B cell (primary cell): Measurements from ENCODE around the gene PPP2R3A. TPM values are rescaled to one million over a fixed set of nuclear protein-coding genes. Genes with fewer than 3 reads are reported as not detected.
"Not testable (repeated sequence)": the region's sequence is repeated elsewhere in the genome, so short reads cannot be mapped to it uniquely, and the experiment has no call there.

Source experiments
- ATAC-seq: fragments of 200-7000 bp; cut with Tn5 transposase; one replicate; pipeline ENCODE4 v1.10.0; 2021; ENCODE audit warnings: low read depth, mild to moderate bottlenecking, moderate number of reproducible peaks, moderate library complexity
- CTCF ChIA-PET: fragments of 350-600 bp; sonication (Branson Sonifier 250); formaldehyde crosslinking; loops from one replicate; lab custom pipeline; 2021; ENCODE audit warnings: antibody characterized with exemption, inconsistent platforms; lab: Charles Lee
- POLR2A ChIA-PET: fragments of 350-600 bp; sonication (Branson Sonifier 250); formaldehyde crosslinking; loops from one replicate; lab custom pipeline; 2021; ENCODE audit warnings: antibody characterized with exemption; lab: Charles Lee
- DNase-seq: peaks from one replicate; pipeline ENCODE4 v3.0.0; 2013
- H2AFZ ChIP-seq: 2 replicates; pipeline ENCODE4 v1.6.1; 2012; ENCODE audit warnings: mild to moderate bottlenecking, low read depth, low read length; ENCODE audit not compliant: insufficient read depth, poor library complexity, severe bottlenecking
- H3K27ac ChIP-seq, 2 donors: 1 replicate in 1 of 2; 2 replicates in 1 of 2; pipeline ENCODE4 v1.5.1; 2012 to 2013; ENCODE audit warnings: low read length in 2 of 2, mild to moderate bottlenecking in 2 of 2, moderate library complexity in 1 of 2
- H3K27me3 ChIP-seq, 4 experiments: fragments of 200-600 bp in 1 of 4; sonication (generic) in 1 of 4; replicated peaks in 1 of 4; 1 replicate in 2 of 4; 2 replicates in 2 of 4; pipeline versions ENCODE4 v1.6.1 to v1.7.0; 2013 to 2016; ENCODE audit warnings: low read length in 3 of 4, mild to moderate bottlenecking in 2 of 4, mixed read lengths in 1 of 4, moderate library complexity in 1 of 4; ENCODE audit not compliant: insufficient read depth in 4 of 4, control insufficient read depth in 3 of 4; ENCODE audit errors: control extremely low read depth in 1 of 4
- H3K36me3 ChIP-seq, 2 experiments: replicated peaks in 1 of 2; 1 replicate in 1 of 2; 2 replicates in 1 of 2; pipeline versions ENCODE4 v1.6.1 to v1.7.1; 2013; ENCODE audit warnings: low read length in 1 of 2; ENCODE audit not compliant: insufficient read depth in 2 of 2, control insufficient read depth in 1 of 2; ENCODE audit errors: control extremely low read depth in 1 of 2, extremely low read depth in 1 of 2
- H3K4me1 ChIP-seq, 2 donors: fragments of 200-600 bp in 1 of 2; sonication (generic) in 1 of 2; 1 replicate in 1 of 2; 2 replicates in 1 of 2; pipeline versions ENCODE4 v1.5.1 to v1.6.1; 2013 to 2017; ENCODE audit warnings: low read length in 2 of 2; ENCODE audit not compliant: control insufficient read depth in 2 of 2, insufficient read depth in 2 of 2
- H3K4me2 ChIP-seq: replicated peaks from 2 replicates; pipeline ENCODE3; 2012; ENCODE audit warnings: mild to moderate bottlenecking, low read depth, low read length; ENCODE audit not compliant: poor library complexity, severe bottlenecking
- H3K4me3 ChIP-seq, 5 experiments: fragments of 200-600 bp in 1 of 5; sonication (generic) in 1 of 5; 1 replicate in 3 of 5; 2 replicates in 2 of 5; pipeline versions ENCODE4 v1.5.1 to v1.7.0; 2011 to 2016; ENCODE audit warnings: low read length in 4 of 5, mild to moderate bottlenecking in 4 of 5, low read depth in 2 of 5, control low read depth in 1 of 5, moderate library complexity in 1 of 5; ENCODE audit not compliant: insufficient read depth in 1 of 5; ENCODE audit errors: control extremely low read depth in 1 of 5, extremely low read depth in 1 of 5
- H3K79me2 ChIP-seq: fragments of 200-600 bp; sonication (generic); one replicate; pipeline ENCODE4 v1.6.0; 2016; ENCODE audit warnings: low read length; ENCODE audit not compliant: control insufficient read depth, insufficient read depth
- H3K9ac ChIP-seq: fragments of 200-600 bp; sonication (generic); 2 replicates; pipeline ENCODE4 v1.6.1; 2017; ENCODE audit warnings: mild to moderate bottlenecking, low read length, moderate library complexity
- H3K9me3 ChIP-seq, 3 donors: one replicate each; pipeline versions ENCODE4 v1.6.1 to v1.7.1; 2013; ENCODE audit warnings: low read length in 2 of 3; ENCODE audit not compliant: control insufficient read depth in 2 of 3, insufficient read depth in 1 of 3; ENCODE audit errors: control extremely low read depth in 1 of 3
- H4K20me1 ChIP-seq: 2 replicates; pipeline ENCODE4 v1.6.0; 2012; ENCODE audit warnings: mild to moderate bottlenecking, low read length; ENCODE audit not compliant: insufficient read depth, control insufficient read depth, poor library complexity, severe bottlenecking
- H3K27ac Mint-ChIP-seq: one replicate; pipeline ENCODE4 v1.8.0; 2021; ENCODE audit warnings: mixed read lengths
- H3K27me3 Mint-ChIP-seq: one replicate; pipeline ENCODE4 v1.8.0; 2021; ENCODE audit warnings: mixed read lengths
- H3K4me1 Mint-ChIP-seq: one replicate; pipeline ENCODE4 v1.8.0; 2021; ENCODE audit warnings: mixed read lengths
- H3K4me3 Mint-ChIP-seq: one replicate; pipeline ENCODE4 v1.8.0; 2021; ENCODE audit warnings: mixed read lengths
- H3K9me3 Mint-ChIP-seq: one replicate; pipeline ENCODE4 v1.8.0; 2022; ENCODE audit warnings: mixed read lengths; ENCODE audit not compliant: insufficient read depth
- CTCF ChIP-seq: fragments of 200-600 bp; IDR thresholded peaks from one replicate; pipeline ENCODE4 v1.8.0; 2022; ENCODE audit warnings: antibody characterized with exemption, mild to moderate bottlenecking
- EZH2 ChIP-seq: IDR thresholded peaks from 2 replicates; pipeline ENCODE4 v1.6.1; 2012; ENCODE audit warnings: borderline replicate concordance, low read depth, mild to moderate bottlenecking, moderate library complexity, low read length; ENCODE audit not compliant: insufficient read depth, poor library complexity, severe bottlenecking
- WGBS: methylation state at CpG from one replicate; pipeline ENCODE4 v1.1.5; 2013; ENCODE audit warnings: missing lambda C conversion rate; ENCODE audit not compliant: insufficient coverage; 5-methylcytosine and 5-hydroxymethylcytosine counted together
- intact Hi-C: fragments of 100-400 bp; cut with micrococcal nuclease; formaldehyde crosslinking; loops from one replicate; pipeline ENCODE4 v1.10.0; 2022
- polyA plus RNA-seq: library from polyadenylated mRNA; depleted of rRNA; stranded (reverse); fragments of >200 nt; gene quantifications from 2 replicates; pipeline ENCODE4 v1.2.3, GENCODE V29; 2012
- total RNA-seq, 2 donors: library from RNA; stranded (reverse); fragments of 120-200 nt in 1 of 2; gene quantifications; 1 replicate in 1 of 2; 2 replicates in 1 of 2; pipeline versions ENCODE4 v1.2.3 to v1.2.4, GENCODE V29; 2013 to 2022

The PPP2R3A gene
- total and polyA plus RNA-seq, 2 donors (not counting 1 experiment from before 2014, with no cell fraction given), result 0.03 to 0.22 TPM

GRCh38 chr3:136166507-136166906 lies 201.0 kb downstream of the PPP2R3A start:
- no peak overlapping the region for H3K4me3 Mint-ChIP-seq
- peaks cover 0 to 7% (median 0%) of the 10 kb centered on the region in 3 donors for H3K9me3 ChIP-seq

GRCh38 chr3:136168236-136168635 lies 202.7 kb downstream of the PPP2R3A start:
- H3K9ac ChIP-seq, H3K4me3 ChIP-seq, H3K9me3 Mint-ChIP-seq, H3K27me3 Mint-ChIP-seq, H3K9me3 ChIP-seq, ATAC-seq, intact Hi-C loops, H3K36me3 ChIP-seq, DNase-seq, H3K4me2 ChIP-seq, H3K27ac ChIP-seq, H3K4me3 Mint-ChIP-seq, H3K27me3 ChIP-seq, H3K27ac Mint-ChIP-seq, POLR2A ChIA-PET, H2AFZ ChIP-seq: not testable (repeated sequence)
- Histone ChIP-seq H4K20me1 (peaks cover 99% of the 10 kb centered on the region), H3K79me2 (peaks cover 100% of the 10 kb centered on the region), H3K4me1 (peaks cover 34 to 46% of the 10 kb centered on the region in 2 donors)
- CTCF ChIA-PET, result interaction anchor here (1.0 kb wide), 1 partner anchor 9 kb away, joined by 3 read pairs; no protein-coding TSS in a partner anchor
- WGBS, result no CpG with 5 or more reads among the region's 4 CpGs
- peaks cover 52% of the 10 kb centered on the region for H3K4me1 Mint-ChIP-seq

More at GRCh38 chr3:136166507-136166906, 201.0 kb downstream of the PPP2R3A start:
- Mint-ChIP-seq H3K27ac (no peak overlapping the region), H3K27me3 (no peaks in the 10 kb centered on the region), H3K4me1 (peaks cover 60% of the 10 kb centered on the region), H3K9me3 (peaks cover 2% of the 10 kb centered on the region)
- Histone ChIP-seq H3K27me3 (no peaks in the 10 kb centered on the region), H2AFZ (no peak overlapping the region), H4K20me1 (peaks cover 98% of the 10 kb centered on the region), H3K4me1 (peaks cover 21 to 34% of the 10 kb centered on the region in 2 donors), H3K4me2 (no peak overlapping the region), H3K9ac (no peak overlapping the region), H3K27ac (no peak overlapping the region), H3K36me3 (peaks cover 0 to 1% of the 10 kb centered on the region in 2 experiments), H3K4me3 (no peak overlapping the region), H3K79me2 (peaks cover 100% of the 10 kb centered on the region)
- WGBS, result no CpG with 5 or more reads among the region's 3 CpGs
- intact Hi-C loops, result no loop called here
- ATAC-seq (no peak), DNase-seq (no peak)
- no peak for TF ChIP-seq EZH2
- TF ChIP-seq CTCF, result no peak
- CTCF ChIA-PET, result no interaction called here
- POLR2A ChIA-PET, result no interaction called here
